HG03460 (cell line): ENCODE measurements around the gene IL37.

Experiments
- ATAC-seq: cut with Tn5 transposase; IDR thresholded peaks from one replicate; pipeline ENCODE4 v1.9.1; 2021; ENCODE audit not compliant: unreplicated experiment

IL37 gene

GRCh38 chr2:112957511-112957910 lies 46.5 kb downstream of the IL37 start:
- no peak for ATAC-seq

- ATAC-seq: no peak
Observed at GRCh38 chr2:112958428-112959108, 47.6 kb downstream of the IL37 start.

- ATAC-seq: no peak
Observed at GRCh38 chr2:112959109-112959812, 48.3 kb downstream of the IL37 start.

- no peak for ATAC-seq
Observed at GRCh38 chr2:112960230-112960825, 49.4 kb downstream of the IL37 start.

- no peak for ATAC-seq
Observed at GRCh38 chr2:112962308-112963175, 51.6 kb downstream of the IL37 start.

GRCh38 chr2:112967023-112967422 lies 56.1 kb downstream of the IL37 start:
- no peak for ATAC-seq
